Urothelium cell line (cell line): ENCODE results near the gene RBM14.
A peak's percentile ranks its signal among the peaks of the same experiment; 100 is the strongest.
"Not testable (repeated sequence)": the region's sequence is repeated elsewhere in the genome, so short reads cannot be mapped to it uniquely, and the experiment has no call there.

Source experiments
- DNase-seq: peaks from one replicate; pipeline ENCODE4 v3.0.0; 2011; ENCODE audit warnings: low spot score, mixed read lengths
- FAIRE-seq: peaks from 2 replicates; lab custom pipeline; 2011; peaks lifted over from hg19 to GRCh38; lab: Jason Lieb, UNC

The RBM14 gene

DNA sequence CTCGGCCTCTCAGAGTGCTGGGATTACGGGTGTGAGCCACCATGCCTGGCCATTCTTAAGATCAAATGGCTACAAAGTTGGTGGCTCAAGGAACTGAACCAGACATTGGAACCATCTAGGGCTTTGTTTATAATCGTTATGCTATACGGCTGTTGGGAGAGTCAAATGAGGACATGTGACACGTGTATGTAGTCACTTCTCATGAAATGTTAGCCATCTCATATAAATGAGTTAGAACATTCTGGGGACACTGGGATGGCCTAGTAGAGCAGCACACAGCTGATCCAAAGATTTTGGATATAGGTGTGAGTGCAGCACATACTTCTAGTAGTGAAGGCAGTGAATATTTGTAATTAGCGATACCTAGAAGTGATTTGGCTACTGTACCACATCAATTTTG is 15.5 kb downstream of the RBM14 start:
- FAIRE-seq, result no peak
- no peak for DNase-seq

DNA sequence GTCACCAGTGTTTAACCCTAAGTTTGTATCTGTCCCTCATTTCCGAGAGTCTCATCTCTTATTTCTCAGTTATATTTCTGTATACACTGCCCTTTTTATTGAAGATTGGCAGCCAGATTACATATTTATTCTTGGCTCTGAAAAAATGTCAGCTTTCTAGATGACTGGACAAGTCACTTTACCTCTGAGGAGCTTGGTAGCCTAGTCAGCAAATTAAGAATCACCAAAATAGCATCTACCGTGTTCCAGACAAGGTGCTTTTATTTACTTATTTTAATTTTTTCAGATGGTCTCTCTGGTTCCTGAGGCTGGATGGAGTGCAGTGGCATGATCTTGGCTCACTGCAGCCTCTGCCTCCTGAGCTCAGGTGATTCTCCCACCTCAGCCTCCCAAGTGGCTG is 16.5 kb downstream of the RBM14 start:
- DNase-seq (no peak), FAIRE-seq (no peak)

DNA sequence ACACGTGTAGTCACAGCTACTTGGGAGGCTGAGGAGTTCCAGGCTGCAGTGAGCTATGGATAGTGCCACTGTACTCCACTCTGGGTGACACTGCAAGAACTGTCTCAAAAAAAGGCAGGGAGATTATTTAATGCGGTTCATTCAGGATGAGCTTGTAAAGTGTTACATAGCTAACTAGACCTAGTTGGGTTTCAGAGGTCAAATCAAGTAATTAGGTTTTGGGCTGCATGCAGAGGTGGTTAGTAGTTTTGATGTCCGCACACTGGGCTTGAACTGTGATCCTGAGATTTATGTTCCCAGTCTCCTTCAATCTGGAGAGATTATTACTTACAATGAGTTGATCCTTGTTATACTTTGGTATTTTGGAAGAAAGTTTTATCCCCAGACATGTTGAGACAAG is 20.0 kb downstream of the RBM14 start:
- DNase-seq, result no peak
- no peak for FAIRE-seq

DNA sequence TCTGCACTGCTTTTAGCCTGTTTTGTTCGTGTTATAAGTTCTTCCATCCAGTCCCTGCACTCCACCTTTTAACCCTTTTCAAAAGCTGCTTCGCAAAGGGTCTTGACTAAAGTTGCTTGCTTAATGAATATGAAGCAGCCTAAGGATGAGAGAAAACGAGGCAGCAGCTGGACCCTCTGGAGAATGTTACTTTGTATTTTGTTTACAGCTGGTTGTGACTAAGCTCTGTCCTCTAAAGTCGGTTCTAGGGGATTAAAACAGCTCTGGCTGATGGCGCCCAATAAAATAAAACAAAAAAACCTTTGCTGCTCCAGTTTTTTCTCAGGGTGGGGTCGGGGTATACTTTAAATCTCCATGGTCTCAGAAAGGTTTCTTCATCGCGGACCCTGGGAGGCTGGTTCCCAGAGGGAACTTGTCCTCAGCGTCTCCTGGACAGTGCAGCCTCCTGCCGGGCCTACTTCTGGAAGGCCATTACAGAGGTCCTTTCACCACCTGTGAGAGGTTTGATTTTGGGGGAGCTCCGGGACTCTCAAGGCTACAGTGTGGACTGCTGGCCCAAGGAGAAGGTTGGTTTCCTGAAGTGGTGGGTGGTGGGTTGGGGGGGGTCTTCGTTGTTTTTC is 21.2 kb downstream of the RBM14 start:
- DNase-seq (no peak), FAIRE-seq (no peak)

DNA sequence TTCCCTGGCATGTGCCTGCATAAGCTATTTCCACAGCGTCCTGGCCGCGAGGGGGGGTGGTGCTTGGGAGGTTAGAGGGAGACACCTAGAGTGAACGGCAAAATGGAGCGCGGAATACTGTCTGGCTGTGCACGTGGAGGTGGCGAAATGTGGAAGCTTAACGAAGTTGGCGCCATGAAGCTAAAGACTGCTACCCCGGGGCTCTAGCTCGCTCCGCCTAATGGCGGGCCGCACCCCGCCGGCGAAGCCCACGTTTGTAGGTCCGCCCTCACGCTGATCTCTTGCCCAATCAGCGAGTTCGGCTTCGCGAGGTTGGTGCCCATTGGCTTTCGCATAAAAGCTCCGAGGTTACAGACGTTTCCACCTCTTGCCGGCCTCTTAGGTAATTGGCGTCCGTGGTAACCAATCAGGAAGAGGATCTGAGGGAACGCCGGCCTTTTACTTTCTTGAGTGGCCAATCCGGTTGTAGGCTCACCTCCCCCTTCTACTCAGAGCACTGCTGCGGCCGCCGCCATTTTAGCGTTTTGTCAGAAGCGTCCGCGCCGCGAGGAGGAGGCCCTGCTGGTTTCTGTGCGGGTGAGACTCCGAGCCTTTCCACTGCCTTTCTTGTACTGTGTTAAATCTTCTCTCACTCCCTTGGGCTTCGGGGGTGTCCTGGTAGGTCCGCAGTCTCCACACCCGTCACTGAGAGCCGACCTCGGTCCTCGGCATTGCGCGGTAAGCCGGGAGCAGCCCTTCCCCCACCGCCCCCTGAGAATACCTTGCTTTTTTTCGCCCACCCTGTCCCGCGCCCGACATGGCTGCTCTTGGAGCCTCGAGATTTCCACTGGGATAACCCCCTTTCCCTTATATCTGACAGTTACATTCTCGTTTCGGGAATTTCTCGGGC is 22.0 kb downstream of the RBM14 start, which contains the start of gene RBM4:
Gene RBM4, plus strand, starts transcription at position 527 of the 889 bp plus-strand sequence. CDS start 1,009 bp downstream, outside the sequence.
- FAIRE-seq, result no peak
- peak; percentile 98 for DNase-seq

DNA sequence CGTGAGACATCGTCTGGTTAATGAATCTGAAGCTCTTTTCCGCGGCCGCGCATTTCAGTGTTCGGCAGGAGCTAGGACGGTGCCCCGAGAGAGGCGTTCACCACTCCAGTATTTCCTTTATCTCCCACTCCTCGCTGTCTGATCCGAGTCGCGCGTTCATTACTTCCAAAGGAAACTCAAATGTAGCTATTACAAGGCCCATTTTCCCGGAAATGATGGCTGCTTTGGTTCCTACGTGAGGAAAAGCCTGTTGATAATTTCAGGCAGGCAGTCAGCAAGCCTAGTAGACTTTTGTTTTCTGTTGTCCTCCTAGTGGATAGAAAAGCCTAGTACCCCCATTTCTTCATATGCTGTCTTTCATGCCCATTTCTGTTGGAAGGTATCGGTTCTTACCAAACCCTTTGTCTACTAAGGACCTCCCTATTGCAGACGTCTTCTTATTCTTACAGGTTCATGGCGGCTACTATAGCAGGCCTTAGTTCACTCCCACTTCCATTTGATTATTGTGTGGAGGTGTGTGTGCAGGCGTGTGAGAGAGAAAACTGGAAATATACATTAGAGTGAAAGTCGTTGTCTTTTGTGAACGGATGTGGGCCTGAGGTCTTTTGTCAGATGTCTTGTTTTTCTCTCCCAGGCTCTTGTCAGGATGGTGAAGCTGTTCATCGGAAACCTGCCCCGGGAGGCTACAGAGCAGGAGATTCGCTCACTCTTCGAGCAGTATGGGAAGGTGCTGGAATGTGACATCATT is 22.8 kb downstream of the RBM14 start:
- DNase-seq (no peak), FAIRE-seq (no peak)

DNA sequence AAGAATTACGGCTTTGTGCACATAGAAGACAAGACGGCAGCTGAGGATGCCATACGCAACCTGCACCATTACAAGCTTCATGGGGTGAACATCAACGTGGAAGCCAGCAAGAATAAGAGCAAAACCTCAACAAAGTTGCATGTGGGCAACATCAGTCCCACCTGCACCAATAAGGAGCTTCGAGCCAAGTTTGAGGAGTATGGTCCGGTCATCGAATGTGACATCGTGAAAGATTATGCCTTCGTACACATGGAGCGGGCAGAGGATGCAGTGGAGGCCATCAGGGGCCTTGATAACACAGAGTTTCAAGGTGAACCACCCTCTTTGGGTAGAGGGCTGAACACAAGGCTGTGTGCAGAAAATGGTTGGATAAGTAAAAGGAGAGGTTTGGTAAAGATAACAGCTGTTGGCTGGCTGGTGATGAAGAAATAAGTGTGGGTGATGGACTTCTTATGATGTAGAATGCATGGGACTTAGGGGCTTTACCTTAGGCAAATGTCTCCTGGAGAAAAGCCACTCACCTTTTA is 23.4 kb downstream of the RBM14 start:
- peak; percentile 9 for FAIRE-seq

DNA sequence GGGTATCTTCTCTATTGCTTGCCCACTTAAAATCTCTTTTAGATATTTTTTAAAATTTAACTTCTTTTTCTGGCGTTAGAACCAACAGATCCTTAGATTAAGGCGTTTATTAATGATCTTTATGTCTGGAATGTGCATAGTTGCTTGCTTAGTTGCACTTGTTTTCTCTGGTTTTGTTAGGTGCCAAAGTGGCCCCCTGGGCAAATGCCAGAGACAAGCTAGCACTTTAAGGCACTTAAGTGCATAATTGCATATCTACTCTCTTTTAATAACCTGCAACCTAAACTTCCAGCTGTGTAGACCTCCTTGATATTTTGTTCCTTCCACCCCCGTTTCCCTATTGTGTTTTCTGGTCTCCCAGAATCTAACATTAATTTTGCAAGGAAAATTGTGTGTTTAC is 25.4 kb downstream of the RBM14 start:
- DNase-seq, result no peak
- FAIRE-seq, result no peak

More for the DNA sequence above, 23.4 kb downstream of the RBM14 start:
- not testable (repeated sequence) for DNase-seq

DNA sequence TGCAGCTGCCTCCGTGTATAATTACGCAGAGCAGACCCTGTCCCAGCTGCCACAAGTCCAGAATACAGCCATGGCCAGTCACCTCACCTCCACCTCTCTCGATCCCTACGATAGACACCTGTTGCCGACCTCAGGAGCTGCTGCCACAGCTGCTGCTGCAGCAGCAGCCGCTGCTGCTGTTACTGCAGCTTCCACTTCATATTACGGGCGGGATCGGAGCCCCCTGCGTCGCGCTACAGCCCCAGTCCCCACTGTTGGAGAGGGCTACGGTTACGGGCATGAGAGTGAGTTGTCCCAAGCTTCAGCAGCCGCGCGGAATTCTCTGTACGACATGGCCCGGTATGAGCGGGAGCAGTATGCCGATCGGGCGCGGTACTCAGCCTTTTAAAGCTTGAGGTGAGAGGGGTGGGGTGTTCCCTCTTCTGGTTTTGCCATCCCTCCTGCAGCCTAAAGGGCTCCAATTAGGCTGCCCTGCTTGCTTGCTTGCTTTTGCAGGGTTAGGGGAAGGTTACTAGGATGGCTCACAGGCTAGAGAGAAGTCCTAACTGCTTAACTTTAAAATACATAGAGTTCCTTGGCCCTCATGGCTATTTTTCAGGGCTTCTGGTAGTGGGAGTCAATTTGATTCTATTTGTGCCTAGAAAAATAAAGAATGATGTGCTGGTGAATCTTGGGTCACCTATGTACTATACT is 27.5 kb downstream of the RBM14 start:
- DNase-seq, result no peak

DNA sequence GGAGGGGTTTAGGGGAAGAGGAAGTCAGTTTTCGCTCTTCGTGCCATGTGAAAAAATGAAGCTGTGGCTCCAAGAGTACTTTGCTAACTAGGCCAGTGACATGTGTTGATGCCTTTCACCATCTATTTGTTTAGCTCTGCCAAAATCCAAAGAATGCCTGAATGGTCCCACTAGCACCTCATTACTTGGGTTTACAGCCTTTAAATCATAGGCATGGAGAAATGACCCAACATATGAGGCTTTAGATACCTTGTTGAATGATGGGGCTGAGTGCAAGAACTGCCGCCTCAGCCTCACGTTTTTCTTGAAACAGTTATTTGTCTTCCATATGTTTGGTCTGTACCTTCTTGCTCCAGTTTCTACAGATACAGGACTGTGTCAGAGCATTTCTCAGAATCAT is 30.4 kb downstream of the RBM14 start:
- DNase-seq (no peak), FAIRE-seq (no peak)

More for the DNA sequence above, 27.5 kb downstream of the RBM14 start:
- no peak for FAIRE-seq

DNA sequence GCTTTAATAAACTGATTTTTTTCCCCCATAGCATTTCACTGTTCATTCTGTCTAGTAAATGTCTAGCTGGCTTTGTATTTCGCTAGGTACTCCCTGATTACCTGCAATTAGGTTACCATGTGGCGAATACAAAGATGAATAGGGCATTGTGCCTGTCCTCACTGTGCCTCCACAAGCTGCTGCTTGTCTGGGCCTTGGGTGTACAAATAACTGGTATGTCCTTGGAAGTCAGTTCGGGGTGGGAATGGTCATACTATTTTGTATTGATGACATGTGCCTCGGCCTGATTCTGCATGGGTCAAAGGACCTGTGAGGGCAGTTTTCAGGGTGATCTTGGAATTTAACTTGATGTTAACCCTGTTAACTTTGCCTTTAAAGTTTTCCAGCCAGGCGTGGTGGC is 33.5 kb downstream of the RBM14 start:
- no peak for FAIRE-seq
- no peak for DNase-seq

DNA sequence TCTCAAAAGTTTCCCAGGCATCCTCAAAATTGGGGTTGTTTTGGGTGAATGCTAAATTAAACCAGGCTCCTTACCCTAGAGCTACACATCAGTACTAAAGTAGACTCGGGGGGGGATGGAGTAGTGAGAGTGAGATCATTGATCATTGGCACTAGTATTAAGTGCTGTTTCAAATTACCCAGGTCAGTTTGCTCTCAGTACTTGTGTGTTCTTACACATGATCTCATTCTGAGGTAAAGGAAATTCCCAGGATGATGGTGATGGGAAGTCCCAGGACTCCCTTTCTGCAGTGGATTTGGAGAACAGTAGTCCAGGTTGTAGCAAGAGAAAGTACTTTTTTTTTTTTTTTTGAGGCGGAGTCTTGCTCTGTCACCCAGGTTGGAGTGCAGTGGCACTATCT is 34.6 kb downstream of the RBM14 start:
- FAIRE-seq (no peak), DNase-seq (no peak)

DNA sequence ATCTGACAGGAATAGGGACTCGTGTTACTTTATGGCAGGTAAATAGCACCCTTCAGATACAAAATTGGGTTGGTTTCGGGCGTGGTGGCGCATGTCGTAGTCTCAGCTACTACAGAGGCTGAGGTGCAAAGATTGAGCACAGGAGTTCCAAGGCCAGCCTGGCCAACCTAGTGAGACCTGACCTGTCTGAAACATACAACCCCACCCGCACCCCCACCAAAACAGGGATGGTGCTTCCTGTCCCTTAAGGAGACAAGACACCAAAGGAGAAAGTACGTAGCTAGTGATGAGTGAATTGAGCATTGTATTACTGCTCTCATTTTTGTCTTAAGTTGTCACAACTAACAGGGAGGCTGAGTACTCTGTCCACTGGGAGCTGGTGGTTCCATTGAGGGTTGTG is 36.2 kb downstream of the RBM14 start:
- FAIRE-seq, result no peak

DNA sequence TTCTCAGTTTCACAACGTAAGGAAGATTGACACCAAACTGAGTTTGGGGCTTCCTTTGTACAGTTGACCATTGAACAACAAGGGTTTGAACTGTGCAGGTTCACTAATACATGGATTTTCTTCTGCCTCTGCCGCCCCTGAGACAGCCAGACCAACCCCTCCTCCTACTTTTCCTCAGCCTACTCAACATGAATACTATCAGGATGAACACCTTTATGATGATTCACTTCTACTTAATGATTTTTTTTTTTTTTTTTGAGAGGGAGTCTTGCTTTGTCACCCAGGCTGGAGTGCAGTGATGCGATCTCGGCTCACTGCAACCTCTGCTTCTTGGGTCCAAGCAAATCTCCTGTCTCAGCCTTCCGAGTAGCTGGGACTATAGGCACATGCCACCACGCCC is 36.7 kb downstream of the RBM14 start:
- DNase-seq (no peak), FAIRE-seq (no peak)

More for the DNA sequence above, 36.2 kb downstream of the RBM14 start:
- no peak for DNase-seq

DNA sequence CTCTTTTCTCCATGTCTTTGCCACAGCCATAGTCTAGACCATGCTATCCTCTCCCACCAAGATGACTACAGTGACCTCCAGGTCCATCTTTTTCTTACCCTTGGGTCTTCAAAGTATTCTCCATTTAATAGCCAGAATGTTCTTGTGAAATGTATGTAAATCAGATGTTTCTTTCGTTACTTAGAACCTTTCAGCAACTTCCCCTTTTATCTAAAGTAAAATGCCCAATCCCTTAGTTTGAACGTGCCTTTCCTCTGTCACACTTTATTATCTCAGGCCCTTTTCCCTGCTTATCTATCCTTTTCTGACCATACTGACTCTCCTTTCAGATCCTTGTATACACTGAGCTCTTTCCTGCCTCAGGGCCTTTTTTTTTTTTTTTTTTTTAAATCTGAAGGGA is 43.3 kb downstream of the RBM14 start:
- no peak for DNase-seq
- no peak for FAIRE-seq

DNA sequence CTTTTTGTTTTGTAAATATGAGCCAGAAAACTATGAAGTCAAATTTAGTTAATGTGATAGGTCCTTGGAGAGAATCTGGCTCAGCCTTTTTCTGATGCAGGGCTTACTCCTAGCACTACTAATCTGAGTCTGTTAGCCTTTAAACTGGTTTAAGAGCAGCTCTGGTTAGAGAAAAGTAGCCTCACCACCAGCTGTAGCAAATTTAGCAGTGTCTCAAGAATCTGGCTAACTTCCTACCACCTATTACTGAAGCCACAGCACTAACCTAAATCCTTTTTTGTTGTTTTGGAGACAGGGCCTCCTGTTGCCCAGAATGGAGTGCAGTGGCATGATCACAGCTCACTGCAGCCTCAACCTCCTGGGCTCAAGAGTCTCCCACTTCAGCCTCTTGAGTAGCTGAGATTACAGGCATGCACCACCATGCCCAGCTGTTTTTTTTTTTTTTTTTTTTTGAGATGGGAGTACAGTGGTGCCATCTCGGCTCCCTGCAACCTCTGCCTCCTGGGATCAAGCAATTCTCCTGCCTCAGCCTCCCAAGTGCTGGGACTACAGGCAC is 47.4 kb downstream of the RBM14 start:
- no peak for FAIRE-seq
- DNase-seq, result no peak

DNA sequence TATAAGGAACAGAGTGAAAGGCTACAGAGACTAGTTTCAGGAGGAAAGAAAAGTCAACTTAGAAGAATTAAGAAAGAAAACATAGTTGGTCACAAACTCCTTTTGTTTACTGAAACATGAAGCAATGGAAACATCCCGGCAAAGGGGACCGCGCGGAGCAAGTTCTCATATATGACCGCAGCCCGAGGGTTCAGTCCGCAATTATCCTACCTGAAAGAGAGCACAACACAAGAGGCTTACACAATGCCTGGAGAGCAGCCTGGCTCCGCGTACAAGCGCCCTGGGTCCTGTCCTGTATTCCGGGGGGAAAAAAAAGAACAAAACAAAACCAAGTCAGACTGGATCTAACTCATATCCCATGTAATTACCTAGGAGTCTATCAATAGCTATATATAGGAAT is 48.9 kb downstream of the RBM14 start:
- no peak for DNase-seq
- no peak for FAIRE-seq

DNA sequence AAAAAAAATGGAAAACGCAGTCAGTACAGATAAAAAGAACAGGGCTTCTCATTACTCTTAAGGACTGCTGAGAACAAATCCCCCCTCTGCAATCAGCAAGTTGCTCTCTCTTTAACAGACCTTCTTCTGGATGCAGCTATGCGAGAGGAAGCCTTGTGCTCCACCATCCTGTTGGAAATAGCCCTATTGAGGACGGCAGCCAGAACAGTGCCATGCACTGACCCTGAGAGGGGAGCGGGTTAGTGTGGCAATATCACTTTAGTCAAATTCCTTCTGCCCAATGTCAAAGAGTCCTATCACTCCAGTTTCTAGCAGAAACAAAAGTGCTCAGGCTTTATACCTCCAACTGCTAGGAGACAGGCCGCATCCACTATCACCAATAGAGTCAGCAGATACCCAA is 54.4 kb downstream of the RBM14 start:
- no peak for FAIRE-seq
- no peak for DNase-seq

DNA sequence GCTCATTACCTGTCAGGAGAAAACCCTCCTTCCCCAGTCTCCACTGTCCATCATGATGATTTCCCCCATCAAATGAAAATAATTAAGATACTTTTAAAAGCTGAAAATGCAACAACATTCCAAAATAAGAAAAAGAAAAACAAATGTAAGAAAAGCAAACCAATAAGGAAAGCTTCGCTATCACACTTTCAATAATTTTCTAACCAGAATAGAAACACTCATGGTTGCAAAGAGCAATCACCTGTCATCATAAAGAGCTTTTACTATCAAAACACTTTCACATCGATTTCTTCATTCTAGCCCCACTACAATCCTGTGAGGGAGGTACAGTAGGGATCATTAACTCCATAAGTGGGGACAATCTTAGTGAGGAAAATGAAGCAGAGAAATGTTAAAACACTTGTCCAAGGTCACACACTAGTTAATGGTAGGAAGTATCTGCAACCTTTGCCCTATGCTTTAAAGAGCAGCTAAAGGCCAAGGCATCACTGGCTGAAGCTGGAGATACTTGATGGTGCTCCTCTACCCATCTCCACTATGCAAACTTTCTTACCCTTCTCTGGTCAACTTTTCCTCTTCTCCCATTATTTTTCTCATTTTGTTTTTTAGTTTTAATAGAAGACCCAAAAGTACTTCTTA is 58.7 kb downstream of the RBM14 start:
- FAIRE-seq (no peak), DNase-seq (no peak)
